ENCODE results near the gene SLC38A8. TPM values are rescaled to one million over a fixed set of nuclear protein-coding genes. Genes with fewer than 3 reads are reported as not detected.

The SLC38A8 gene
- total and polyA plus RNA-seq, 3 donors from 2014 or later, result 0.33 to 0.43 (median 0.39) TPM

- intact Hi-C loops (cut with DNase I; ENCODE audit: low total_unique reads), result no loop called here
- no peaks in the 10 kb centered on the region for H3K9me3 ChIP-seq
- peak; percentile 41 for DNase-seq
- H3K27ac ChIP-seq, result no peak overlapping the region
- H3K4me1 ChIP-seq, result no peaks in the 10 kb centered on the region
- no peak overlapping the region for H3K4me3 ChIP-seq
- TF ChIP-seq CTCF (IDR thresholded peaks at IDR 0.05) (no peak), POLR2A (IDR thresholded peaks at IDR 0.05) (no peak)
- no peaks in the 10 kb centered on the region for H3K27me3 ChIP-seq
- H3K36me3 ChIP-seq (ENCODE audit: low read depth, missing control alignments), result no peaks in the 10 kb centered on the region
- 70 to 84% methylated on average over 8 to 13 of the region's 13 CpGs for WGBS, 2 donors
Measured at GRCh38 chr16:84049403-84050060, 6.9 kb upstream of the SLC38A8 start.

- H3K9me3 ChIP-seq, result no peaks in the 10 kb centered on the region
- no peaks in the 10 kb centered on the region for H3K36me3 ChIP-seq (ENCODE audit: low read depth, missing control alignments)
- H3K27me3 ChIP-seq, result no peaks in the 10 kb centered on the region
- H3K27ac ChIP-seq, result no peak overlapping the region
- no peaks in the 10 kb centered on the region for H3K4me1 ChIP-seq
- H3K4me3 ChIP-seq, result no peak overlapping the region
- 89 to 96% methylated on average over 13 of the region's 13 CpGs for WGBS, 2 donors
- intact Hi-C loops (cut with DNase I; ENCODE audit: low total_unique reads), result no loop called here
- DNase-seq, result no peak
- TF ChIP-seq POLR2A (IDR thresholded peaks at IDR 0.05), result no peak
- no peak for TF ChIP-seq CTCF (IDR thresholded peaks at IDR 0.05)
Measured at GRCh38 chr16:84048871-84049270, 6.3 kb upstream of the SLC38A8 start.

GRCh38 chr16:84048270-84048669 lies 5.7 kb upstream of the SLC38A8 start:
- H3K4me3 ChIP-seq, result no peak overlapping the region
- H3K4me1 ChIP-seq, result no peaks in the 10 kb centered on the region
- no peak overlapping the region for H3K27ac ChIP-seq
- no peaks in the 10 kb centered on the region for H3K36me3 ChIP-seq (ENCODE audit: low read depth, missing control alignments)
- no peak for DNase-seq
- 80% methylated on average over 7 of the region's 7 CpGs for WGBS, 2 donors
- H3K9me3 ChIP-seq, result no peaks in the 10 kb centered on the region
- intact Hi-C loops (cut with DNase I; ENCODE audit: low total_unique reads), result no loop called here
- H3K27me3 ChIP-seq, result no peaks in the 10 kb centered on the region
- no peak for TF ChIP-seq CTCF (IDR thresholded peaks at IDR 0.05)

GRCh38 chr16:84047626-84048025 lies 5.0 kb upstream of the SLC38A8 start:
- Histone ChIP-seq H3K27ac (no peak overlapping the region), H3K9me3 (no peaks in the 10 kb centered on the region), H3K4me3 (no peak overlapping the region), H3K27me3 (no peaks in the 10 kb centered on the region), H3K4me1 (no peaks in the 10 kb centered on the region), H3K36me3 (ENCODE audit: low read depth, missing control alignments) (no peaks in the 10 kb centered on the region)
- TF ChIP-seq CTCF (IDR thresholded peaks at IDR 0.05) (no peak), POLR2A (IDR thresholded peaks at IDR 0.05) (no peak)
- no peak for DNase-seq
- WGBS, 2 donors, result 85 to 91% methylated on average over 3 to 6 of the region's 6 CpGs
- intact Hi-C loops (cut with DNase I; ENCODE audit: low total_unique reads), result no loop called here

- TF ChIP-seq POLR2A (IDR thresholded peaks at IDR 0.05) (no peak), CTCF (IDR thresholded peaks at IDR 0.05) (no peak)
- intact Hi-C loops (cut with DNase I; ENCODE audit: low total_unique reads), result no loop called here
- H3K4me3 ChIP-seq, result no peak overlapping the region
- no peaks in the 10 kb centered on the region for H3K36me3 ChIP-seq (ENCODE audit: low read depth, missing control alignments)
- H3K27ac ChIP-seq, result no peak overlapping the region
- no peaks in the 10 kb centered on the region for H3K4me1 ChIP-seq
- WGBS, 2 donors, result 86 to 89% methylated on average over 6 of the region's 6 CpGs
- H3K9me3 ChIP-seq, result no peaks in the 10 kb centered on the region
- DNase-seq, result no peak
- H3K27me3 ChIP-seq, result no peaks in the 10 kb centered on the region
Measured at GRCh38 chr16:84047206-84047605, 4.6 kb upstream of the SLC38A8 start.
